KOPT-K1 (cell line): ENCODE measurements around the gene ANKHD1.
"Not testable (repeated sequence)": the region's sequence is repeated elsewhere in the genome, so short reads cannot be mapped to it uniquely, and the experiment has no call there.

ENCODE experiments used
- H3K27ac ChIP-seq: fragments of 200-600 bp; sonication (generic); 2 replicates; pipeline ENCODE4 v1.5.1; 2016; ENCODE audit warnings: antibody characterized with exemption, mild to moderate bottlenecking, low read depth, low read length; ENCODE audit not compliant: poor library complexity, severe bottlenecking
- H3K36me3 ChIP-seq: fragments of 200-600 bp; sonication (generic); 2 replicates; pipeline ENCODE4 v1.5.1; 2017; ENCODE audit warnings: antibody characterized with exemption, mild to moderate bottlenecking, low read length, moderate library complexity; ENCODE audit not compliant: insufficient read depth
- H3K9me3 ChIP-seq: fragments of 200-600 bp; sonication (generic); 2 replicates; pipeline ENCODE4 v1.5.1; 2017; ENCODE audit warnings: antibody characterized with exemption, low read length, mild to moderate bottlenecking; ENCODE audit not compliant: insufficient read depth, poor library complexity, severe bottlenecking

ANKHD1 gene

DNA sequence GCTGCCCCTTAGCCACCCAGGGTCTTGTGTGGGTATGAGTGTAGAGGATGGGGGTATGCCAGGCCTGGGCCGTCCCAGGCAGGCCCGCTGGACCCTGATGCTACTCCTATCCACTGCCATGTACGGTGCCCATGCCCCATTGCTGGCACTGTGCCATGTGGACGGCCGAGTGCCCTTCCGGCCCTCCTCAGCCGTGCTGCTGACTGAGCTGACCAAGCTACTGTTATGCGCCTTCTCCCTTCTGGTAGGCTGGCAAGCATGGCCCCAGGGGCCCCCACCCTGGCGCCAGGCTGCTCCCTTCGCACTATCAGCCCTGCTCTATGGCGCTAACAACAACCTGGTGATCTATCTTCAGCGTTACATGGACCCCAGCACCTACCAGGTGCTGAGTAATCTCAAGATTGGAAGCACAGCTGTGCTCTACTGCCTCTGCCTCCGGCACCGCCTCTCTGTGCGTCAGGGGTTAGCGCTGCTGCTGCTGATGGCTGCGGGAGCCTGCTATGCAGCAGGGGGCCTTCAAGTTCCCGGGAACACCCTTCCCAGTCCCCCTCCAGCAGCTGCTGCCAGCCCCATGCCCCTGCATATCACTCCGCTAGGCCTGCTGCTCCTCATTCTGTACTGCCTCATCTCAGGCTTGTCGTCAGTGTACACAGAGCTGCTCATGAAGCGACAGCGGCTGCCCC lies 165.6 kb downstream of the ANKHD1 start:
- peaks cover 42% of the 10 kb centered on the region for H3K36me3 ChIP-seq
- H3K9me3 ChIP-seq: no peaks in the 10 kb centered on the region
- H3K27ac ChIP-seq: no peak overlapping the region

DNA sequence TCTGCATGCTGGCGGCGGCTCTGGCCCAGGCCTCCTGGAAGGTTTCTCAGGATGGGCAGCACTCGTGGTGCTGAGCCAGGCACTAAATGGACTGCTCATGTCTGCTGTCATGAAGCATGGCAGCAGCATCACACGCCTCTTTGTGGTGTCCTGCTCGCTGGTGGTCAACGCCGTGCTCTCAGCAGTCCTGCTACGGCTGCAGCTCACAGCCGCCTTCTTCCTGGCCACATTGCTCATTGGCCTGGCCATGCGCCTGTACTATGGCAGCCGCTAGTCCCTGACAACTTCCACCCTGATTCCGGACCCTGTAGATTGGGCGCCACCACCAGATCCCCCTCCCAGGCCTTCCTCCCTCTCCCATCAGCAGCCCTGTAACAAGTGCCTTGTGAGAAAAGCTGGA lies 166.2 kb downstream of the ANKHD1 start:
- Histone ChIP-seq H3K9me3 (no peaks in the 10 kb centered on the region), H3K36me3 (peaks cover 42% of the 10 kb centered on the region), H3K27ac (no peak overlapping the region)

DNA sequence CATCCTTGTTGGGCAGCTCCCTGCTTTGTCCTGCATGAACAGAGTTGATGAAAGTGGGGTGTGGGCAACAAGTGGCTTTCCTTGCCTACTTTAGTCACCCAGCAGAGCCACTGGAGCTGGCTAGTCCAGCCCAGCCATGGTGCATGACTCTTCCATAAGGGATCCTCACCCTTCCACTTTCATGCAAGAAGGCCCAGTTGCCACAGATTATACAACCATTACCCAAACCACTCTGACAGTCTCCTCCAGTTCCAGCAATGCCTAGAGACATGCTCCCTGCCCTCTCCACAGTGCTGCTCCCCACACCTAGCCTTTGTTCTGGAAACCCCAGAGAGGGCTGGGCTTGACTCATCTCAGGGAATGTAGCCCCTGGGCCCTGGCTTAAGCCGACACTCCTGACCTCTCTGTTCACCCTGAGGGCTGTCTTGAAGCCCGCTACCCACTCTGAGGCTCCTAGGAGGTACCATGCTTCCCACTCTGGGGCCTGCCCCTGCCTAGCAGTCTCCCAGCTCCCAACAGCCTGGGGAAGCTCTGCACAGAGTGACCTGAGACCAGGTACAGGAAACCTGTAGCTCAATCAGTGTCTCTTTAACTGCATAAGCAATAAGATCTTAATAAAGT lies 166.9 kb downstream of the ANKHD1 start:
- Histone ChIP-seq H3K36me3 (peaks cover 42% of the 10 kb centered on the region), H3K27ac (no peak overlapping the region), H3K9me3 (no peaks in the 10 kb centered on the region)

DNA sequence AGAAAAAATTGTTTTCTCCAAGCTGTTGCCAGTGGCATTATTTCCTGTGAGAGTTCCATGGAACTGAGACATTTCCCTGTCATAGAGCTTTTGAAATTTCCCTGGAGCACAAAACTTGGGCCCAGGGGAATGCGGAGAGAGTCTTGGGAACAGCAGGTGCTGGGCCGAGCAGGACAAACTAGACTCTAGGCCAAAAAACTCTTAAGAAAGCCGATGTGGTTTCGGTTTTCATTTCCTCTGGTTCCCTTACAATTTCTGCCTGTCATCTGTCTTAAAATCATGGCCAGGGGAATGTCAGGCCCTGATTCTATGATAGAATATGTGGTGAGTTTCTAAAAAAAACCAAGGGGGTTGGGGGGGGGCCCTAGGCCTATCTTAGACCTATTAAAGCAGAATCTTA lies 167.6 kb downstream of the ANKHD1 start:
- Histone ChIP-seq H3K27ac (no peak overlapping the region), H3K36me3 (peaks cover 42% of the 10 kb centered on the region), H3K9me3 (no peaks in the 10 kb centered on the region)

DNA sequence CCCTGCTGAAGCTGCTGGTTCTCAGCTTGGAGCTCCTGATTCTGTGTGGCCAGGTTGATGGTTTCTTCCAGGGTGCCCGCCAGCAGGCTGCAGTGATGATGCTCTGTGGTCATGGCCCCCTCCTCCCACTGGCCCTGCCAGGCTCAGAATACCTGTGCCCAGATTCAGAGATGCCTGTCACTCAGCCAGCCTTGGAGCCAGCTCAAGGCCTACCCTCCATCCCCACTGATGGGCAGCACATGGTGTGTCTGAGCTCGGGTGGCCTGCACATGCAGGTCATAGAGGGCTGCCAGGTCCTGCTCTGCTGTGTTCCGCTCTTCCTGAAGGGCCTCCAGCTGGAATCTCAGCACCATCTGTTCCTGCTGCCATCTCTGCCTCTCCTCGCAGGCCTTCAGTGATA lies 168.4 kb downstream of the ANKHD1 start:
- no peaks in the 10 kb centered on the region for H3K9me3 ChIP-seq
- H3K36me3 ChIP-seq: peaks cover 42% of the 10 kb centered on the region
- no peak overlapping the region for H3K27ac ChIP-seq

DNA sequence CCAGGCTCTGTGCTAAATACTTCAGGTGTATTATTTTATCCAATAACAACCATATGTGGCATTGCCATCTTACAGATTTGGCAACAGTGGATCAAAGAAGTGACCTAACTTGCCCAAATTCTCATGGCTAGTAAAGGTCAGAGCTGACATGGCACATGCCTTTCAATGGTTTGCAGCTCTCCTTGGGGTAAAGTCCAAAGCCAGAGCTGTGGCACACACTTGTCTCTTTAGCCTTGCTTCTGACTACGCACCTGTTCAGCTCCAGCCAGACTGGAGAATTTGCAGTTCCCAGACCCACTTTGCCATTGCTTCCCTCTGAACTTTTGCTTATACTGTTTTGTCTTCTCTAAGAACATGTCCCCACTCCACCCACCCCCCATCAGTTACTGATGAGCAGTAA lies 168.9 kb downstream of the ANKHD1 start:
- H3K9me3 ChIP-seq: no peaks in the 10 kb centered on the region
- H3K36me3 ChIP-seq: peaks cover 42% of the 10 kb centered on the region
- H3K27ac ChIP-seq: no peak overlapping the region

DNA sequence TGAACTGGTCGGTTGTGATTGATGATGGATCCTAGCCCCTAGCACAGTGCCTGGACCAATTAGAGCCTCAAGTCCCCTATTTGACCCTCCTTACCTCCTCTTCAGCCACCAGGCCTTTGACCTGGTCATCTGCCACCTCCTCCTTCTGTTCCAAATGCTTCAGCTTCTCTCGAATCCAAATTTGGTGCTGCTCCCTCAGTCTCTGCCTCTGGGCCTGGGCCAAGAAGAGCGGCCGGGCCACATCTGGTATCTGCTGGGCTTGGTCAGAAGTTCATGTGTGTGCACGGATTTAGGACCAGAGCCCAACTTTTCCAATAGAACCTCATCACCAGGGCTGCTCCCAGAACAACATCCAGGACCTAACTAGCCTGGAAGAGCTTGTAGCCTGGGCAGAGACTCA lies 169.5 kb downstream of the ANKHD1 start:
- Histone ChIP-seq H3K36me3 (peaks cover 38% of the 10 kb centered on the region), H3K9me3 (no peaks in the 10 kb centered on the region), H3K27ac (no peak overlapping the region)

DNA sequence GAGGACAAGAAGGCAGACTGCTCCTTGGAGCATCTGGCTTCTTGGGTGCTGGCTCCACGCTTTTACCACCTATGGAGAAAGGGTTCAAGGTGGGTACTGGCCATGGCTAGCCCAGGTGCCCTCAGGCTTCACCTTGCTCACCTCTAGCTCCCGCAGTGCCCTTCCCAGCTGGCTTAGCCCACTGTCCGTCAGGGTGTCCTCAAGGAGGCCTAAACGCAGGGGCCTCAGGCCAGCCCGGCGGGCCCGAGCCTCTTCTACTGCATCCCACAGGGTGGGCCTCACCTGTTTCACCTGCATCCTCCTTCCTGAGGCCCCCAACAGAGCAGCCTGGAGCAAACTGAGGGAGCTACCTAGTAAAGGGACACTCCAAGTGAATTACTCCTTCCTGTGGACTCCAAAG lies 172.1 kb downstream of the ANKHD1 start:
- Histone ChIP-seq H3K27ac (no peak overlapping the region), H3K36me3 (peaks cover 12% of the 10 kb centered on the region), H3K9me3 (no peaks in the 10 kb centered on the region)

DNA sequence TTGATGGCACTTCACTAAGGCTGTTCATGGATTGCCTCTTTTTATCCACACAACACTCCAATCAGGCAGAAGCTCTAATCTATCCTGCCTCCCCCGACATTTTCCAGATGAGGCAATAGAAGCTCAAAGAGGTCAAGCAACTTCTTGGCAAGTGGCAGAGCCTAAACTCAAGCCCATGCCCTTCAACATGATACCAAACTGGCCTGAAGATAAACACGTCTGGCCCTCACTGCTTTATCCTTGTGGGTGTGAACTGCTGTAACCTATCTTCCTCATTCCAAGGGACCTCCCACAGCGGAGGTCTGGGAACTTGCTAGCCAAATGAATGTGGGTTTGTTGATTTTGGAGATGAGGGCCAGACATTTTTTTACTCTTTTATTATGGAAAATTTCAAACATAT lies 172.5 kb downstream of the ANKHD1 start:
- Histone ChIP-seq H3K36me3 (peaks cover 11% of the 10 kb centered on the region; the same call in 1 of the 2 replicates), H3K9me3 (no peaks in the 10 kb centered on the region), H3K27ac (no peak overlapping the region)

DNA sequence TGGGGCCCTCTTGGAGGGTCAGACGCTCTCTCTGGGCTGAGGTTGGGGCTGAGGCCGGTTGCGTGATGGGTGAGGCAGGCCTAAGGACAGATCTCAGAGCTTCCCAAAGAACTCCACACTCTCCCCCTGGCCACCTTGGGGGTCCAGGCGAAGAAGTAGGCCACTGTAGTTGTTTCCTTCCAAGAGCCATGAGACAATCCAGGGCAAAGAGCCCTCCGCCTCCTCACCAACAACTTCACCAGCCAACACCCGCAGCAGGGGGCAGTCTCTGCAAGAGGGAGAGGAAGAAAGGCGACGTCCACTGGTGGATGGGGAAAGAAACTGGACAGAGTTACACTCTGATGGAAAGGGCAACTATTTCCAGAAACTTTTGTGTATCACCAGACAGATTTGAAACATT lies 173.7 kb downstream of the ANKHD1 start:
- Histone ChIP-seq H3K9me3 (no peaks in the 10 kb centered on the region), H3K36me3 (peaks cover 6% of the 10 kb centered on the region; the same call in 1 of the 2 replicates), H3K27ac (no peak overlapping the region)

DNA sequence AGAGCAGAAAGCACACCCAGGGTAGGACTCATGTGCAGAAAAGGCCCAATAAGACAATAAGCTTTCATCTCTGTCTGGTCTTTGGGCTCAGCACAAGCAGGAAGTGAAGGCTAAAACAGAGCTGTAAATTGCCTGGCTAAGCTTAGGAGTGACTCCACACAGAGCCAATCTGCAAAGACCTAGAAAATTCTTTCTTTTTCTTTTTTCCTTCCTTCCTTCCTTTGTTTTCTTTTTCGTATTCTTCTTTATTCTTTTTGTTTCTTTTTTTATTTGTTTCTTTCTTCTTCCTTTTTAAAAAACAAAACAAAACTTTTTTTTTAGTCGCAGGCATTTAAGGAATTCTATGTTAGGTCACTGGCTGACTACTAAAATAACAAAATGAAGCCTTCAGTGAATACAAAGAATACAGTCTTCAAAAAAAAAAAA lies 175.2 kb downstream of the ANKHD1 start:
- no peaks in the 10 kb centered on the region for H3K36me3 ChIP-seq
- H3K27ac ChIP-seq: no peak overlapping the region
- no peaks in the 10 kb centered on the region for H3K9me3 ChIP-seq

DNA sequence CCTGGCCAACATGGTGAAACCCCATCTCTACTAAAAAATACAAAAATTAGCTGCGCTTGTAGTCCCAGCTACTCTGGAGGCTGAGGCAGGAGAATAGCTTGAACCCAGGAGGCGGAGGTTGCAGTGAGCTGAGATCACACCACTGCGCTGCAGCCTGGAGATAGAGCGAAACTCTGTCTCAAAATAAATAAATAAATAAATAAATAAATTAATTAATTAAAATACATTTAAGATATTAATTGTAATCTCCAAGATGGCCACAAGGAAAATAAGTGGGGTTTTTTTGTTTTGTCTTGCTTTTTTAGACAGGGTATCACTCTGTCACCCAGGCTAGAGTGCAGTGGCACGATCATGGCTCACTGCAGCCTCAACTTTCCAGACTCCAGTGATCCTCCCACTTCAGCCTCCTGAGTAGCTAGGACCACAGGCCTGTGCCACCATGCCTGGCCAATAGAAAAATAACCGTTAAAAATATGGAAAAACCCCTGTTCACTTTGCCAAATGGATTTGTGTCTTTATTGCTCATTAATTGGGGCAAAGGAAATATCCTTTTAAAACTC lies 177.6 kb downstream of the ANKHD1 start:
- not testable (repeated sequence) for H3K27ac ChIP-seq, H3K9me3 ChIP-seq, H3K36me3 ChIP-seq

DNA sequence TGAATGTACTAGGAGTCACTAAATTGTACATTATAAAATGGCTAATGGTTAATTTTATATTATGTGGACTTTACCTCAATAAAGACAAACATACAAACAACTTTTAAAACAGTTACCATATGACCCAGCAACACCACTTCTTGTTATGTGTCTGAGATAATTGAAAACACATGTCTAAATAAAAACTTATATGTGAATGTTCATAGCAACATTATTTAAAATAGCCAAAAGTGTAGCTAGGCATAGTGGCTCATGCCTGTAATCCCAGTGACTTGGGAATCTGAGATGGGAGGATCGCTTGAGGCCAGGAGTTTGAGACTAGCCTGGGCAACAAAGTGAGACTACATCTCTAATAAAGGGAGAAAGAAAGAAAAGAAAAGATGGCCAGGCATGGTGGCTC lies 185.9 kb downstream of the ANKHD1 start:
- no peak overlapping the region for H3K27ac ChIP-seq
- no peaks in the 10 kb centered on the region for H3K9me3 ChIP-seq
- no peaks in the 10 kb centered on the region for H3K36me3 ChIP-seq

DNA sequence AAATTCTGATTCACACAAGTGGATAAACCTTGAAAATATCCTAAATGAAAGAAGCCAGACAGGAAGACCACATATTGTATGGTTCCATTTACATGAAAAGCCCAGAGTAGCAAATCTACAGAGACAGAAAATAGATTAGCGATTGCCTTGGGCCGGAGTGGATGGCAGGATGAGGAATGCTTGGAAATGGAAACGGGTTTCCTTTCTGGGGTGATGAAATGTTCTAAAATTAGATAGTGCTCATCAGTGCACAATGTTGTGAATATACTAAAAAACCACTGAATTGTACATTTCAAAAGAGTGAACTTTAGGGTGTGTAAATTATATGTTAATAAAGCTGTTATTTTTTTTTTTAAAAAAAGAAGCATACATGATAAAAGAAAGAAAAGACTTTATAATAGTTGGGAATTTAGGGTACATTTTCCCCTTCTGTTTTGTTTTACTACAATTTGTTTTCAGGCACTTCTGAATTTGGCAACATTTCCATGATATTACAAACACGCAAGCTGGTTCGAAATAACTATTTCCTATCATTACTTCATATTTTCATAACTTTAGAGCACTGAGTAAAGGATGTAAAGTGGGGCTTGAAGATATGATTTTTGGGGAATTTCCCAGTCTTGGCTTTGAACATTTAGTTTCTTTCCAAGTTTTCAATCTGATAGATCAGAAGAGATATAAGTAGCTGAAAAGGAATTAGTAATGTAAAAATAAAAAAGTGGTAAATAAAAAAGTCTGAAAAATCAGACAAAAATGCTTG lies 186.9 kb downstream of the ANKHD1 start:
- Histone ChIP-seq H3K36me3 (no peaks in the 10 kb centered on the region), H3K9me3 (no peaks in the 10 kb centered on the region), H3K27ac (no peak overlapping the region)
